ENCODE data around the gene JAKMIP1. TPM values are rescaled to one million over a fixed set of nuclear protein-coding genes. Genes with fewer than 3 reads are reported as not detected.

JAKMIP1 gene
- total RNA-seq, 1 donor from 2014 or later: 11.3 TPM

GRCh38 chr4:6055436-6055835 is 144.9 kb downstream of the JAKMIP1 start:
- H3K9me3 Mint-ChIP-seq: peaks cover 19% of the 10 kb centered on the region
- no peak overlapping the region for H3K4me3 Mint-ChIP-seq (ENCODE audit: low read depth)
- H3K27me3 Mint-ChIP-seq (ENCODE audit: low read depth): no peaks in the 10 kb centered on the region
- no peak for DNase-seq (ENCODE audit: low spot score)
- peaks cover 45% of the 10 kb centered on the region for H3K36me3 Mint-ChIP-seq (ENCODE audit: low read depth)
- no peak overlapping the region for H3K27ac Mint-ChIP-seq
- no peaks in the 10 kb centered on the region for H3K4me1 Mint-ChIP-seq (ENCODE audit: low read depth)
- intact Hi-C loops (cut with micrococcal nuclease): no loop called here

- no peak overlapping the region for H3K4me3 Mint-ChIP-seq (ENCODE audit: low read depth)
- intact Hi-C loops (cut with micrococcal nuclease): no loop called here
- no peak for DNase-seq (ENCODE audit: low spot score)
- peaks cover 41% of the 10 kb centered on the region for H3K36me3 Mint-ChIP-seq (ENCODE audit: low read depth)
- H3K4me1 Mint-ChIP-seq (ENCODE audit: low read depth): no peaks in the 10 kb centered on the region
- H3K9me3 Mint-ChIP-seq: peaks cover 15% of the 10 kb centered on the region
- no peaks in the 10 kb centered on the region for H3K27me3 Mint-ChIP-seq (ENCODE audit: low read depth)
- no peak overlapping the region for H3K27ac Mint-ChIP-seq
These were observed 145.3 kb downstream of the JAKMIP1 start for GRCh38 chr4:6055030-6055429.

DNA sequence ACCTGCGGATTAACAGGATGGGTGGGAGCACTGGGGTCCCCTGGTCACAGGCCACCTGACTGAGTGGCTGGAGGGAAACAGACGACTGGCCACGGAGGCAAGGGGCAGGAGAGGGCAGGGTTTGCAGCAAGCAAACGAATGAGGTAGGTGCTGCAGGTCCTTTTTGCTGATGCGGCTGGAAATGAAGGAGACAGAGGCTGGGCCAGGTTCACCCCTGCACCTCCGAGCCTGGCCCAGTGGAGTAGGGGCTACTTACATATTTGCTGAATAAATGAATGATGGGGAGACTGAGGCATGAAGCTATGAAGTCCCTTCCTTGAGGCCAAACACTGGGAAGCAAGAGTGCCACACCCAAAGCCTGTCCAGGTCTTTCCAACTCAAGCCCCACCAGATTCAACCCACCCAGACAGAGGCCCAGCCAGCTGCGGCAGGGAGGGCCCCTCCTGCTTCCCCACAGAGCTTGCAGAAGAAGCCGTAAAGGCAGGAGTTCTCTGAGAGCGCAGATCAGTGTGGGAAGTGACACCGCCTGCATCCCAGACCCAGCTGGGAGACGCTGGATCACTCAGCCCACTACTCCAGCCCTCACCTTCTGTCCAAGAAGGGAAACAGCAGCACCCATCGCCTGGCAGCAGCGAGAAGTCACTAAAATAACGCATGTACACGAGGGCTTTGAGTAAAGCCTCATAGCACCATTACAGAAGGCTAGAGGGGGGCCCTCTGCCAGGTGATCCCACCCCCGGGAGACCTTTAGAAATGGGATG is 146.0 kb downstream of the JAKMIP1 start:
- no peaks in the 10 kb centered on the region for H3K4me1 Mint-ChIP-seq (ENCODE audit: low read depth)
- H3K9me3 Mint-ChIP-seq: peaks cover 14% of the 10 kb centered on the region
- H3K4me3 Mint-ChIP-seq (ENCODE audit: low read depth): no peak overlapping the region

DNA sequence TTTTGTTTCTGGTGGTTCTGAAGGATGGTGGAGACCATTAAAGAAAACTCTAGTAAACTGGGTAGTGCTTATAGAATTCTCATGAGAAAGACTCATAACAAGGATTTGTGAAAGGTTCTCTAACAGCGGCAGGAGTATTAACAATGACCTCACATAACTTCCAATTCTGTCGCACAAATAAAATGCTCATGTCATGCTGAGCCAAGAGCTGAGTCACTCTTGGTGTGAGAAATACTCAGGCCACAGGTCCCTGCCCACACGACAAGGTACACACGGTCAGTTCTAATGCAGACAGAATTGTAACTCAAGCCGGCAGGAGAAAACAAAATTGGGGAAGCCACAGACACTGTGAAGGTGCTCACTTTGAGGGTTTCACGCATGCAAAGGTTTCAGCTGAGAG is 147.7 kb downstream of the JAKMIP1 start:
- Mint-ChIP-seq H3K27me3 (ENCODE audit: low read depth) (no peaks in the 10 kb centered on the region), H3K4me1 (ENCODE audit: low read depth) (peaks cover 3% of the 10 kb centered on the region), H3K4me3 (ENCODE audit: low read depth) (no peak overlapping the region), H3K36me3 (ENCODE audit: low read depth) (peaks cover 19% of the 10 kb centered on the region), H3K27ac (no peak overlapping the region), H3K9me3 (peaks cover 5% of the 10 kb centered on the region)
- DNase-seq (ENCODE audit: low spot score): no peak
- intact Hi-C loops (cut with micrococcal nuclease): no loop called here

More for the DNA sequence above, 146.0 kb downstream of the JAKMIP1 start:
- H3K27me3 Mint-ChIP-seq (ENCODE audit: low read depth): no peaks in the 10 kb centered on the region
- no peak overlapping the region for H3K27ac Mint-ChIP-seq
- intact Hi-C loops (cut with micrococcal nuclease): no loop called here
- DNase-seq (ENCODE audit: low spot score): no peak
- H3K36me3 Mint-ChIP-seq (ENCODE audit: low read depth): peaks cover 34% of the 10 kb centered on the region

DNA sequence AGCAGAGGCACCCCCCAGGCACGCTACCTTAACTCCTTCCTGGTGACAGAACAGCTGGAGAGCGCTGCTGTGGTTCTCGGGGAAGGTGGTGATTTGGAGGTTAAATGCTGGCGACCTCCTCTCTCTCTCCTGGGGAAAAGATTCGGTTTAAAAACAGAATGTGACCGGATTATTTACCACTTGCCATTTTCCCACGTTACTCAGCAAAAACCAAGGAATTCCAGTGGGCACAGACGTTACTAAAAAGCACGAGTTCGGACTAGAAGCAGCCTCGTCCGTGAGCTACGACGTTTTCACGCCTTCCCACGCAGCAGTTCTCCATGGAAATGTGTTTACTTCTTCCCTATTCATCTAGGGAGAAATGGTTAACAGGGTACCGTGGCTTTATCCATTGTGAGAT is 149.8 kb downstream of the JAKMIP1 start:
- no peak for DNase-seq (ENCODE audit: low spot score)
- Mint-ChIP-seq H3K4me3 (ENCODE audit: low read depth) (no peak overlapping the region), H3K27me3 (ENCODE audit: low read depth) (no peaks in the 10 kb centered on the region), H3K4me1 (ENCODE audit: low read depth) (peaks cover 3% of the 10 kb centered on the region), H3K27ac (no peak overlapping the region), H3K36me3 (ENCODE audit: low read depth) (peaks cover 11% of the 10 kb centered on the region), H3K9me3 (no peaks in the 10 kb centered on the region)
- intact Hi-C loops (cut with micrococcal nuclease): no loop called here

DNA sequence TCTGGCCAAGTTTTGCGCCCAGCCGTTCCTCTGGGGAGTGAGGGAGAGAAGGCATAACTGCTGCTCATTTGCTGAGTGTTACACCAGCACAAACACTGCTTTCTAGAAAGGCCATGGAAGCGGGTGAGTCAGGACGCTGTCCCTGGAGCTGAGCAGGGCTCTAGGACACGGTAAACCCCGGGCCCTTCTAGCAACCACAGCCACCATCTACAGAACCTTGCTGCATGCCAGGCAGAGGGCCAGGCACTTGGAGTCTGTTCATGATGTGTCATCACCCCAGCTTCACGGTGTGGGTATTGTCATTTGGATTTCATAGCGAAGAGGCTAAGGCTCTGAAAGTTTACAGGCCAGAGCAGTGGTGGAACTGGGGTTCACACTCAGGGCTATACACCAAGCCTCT is 150.4 kb downstream of the JAKMIP1 start:
- Mint-ChIP-seq H3K36me3 (ENCODE audit: low read depth) (peaks cover 11% of the 10 kb centered on the region), H3K27ac (no peak overlapping the region), H3K9me3 (no peaks in the 10 kb centered on the region), H3K4me3 (ENCODE audit: low read depth) (no peak overlapping the region), H3K4me1 (ENCODE audit: low read depth) (peaks cover 3% of the 10 kb centered on the region), H3K27me3 (ENCODE audit: low read depth) (no peaks in the 10 kb centered on the region)
- DNase-seq (ENCODE audit: low spot score): no peak
- intact Hi-C loops (cut with micrococcal nuclease): no loop called here

DNA sequence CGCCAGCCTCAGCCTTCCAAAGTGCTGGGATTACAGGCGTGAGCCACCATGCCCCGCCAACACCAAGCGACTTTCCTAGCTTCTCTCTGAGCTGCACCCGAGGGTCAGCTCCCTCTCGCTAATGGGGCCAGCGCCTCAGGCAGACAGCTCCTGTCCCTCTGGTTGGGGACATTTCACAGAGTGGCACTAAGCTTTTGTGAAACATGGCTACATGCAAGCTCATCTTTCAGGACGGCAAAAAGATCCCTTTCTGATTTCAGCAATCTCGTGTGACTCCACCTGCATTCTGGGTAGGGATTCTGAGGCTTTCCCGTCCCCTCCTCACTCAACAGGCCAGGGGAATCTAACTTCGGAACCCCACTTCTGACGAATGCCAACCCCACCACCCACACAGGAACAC is 151.1 kb downstream of the JAKMIP1 start:
- no peak for DNase-seq (ENCODE audit: low spot score)
- H3K36me3 Mint-ChIP-seq (ENCODE audit: low read depth): peaks cover 11% of the 10 kb centered on the region
- intact Hi-C loops (cut with micrococcal nuclease): no loop called here
- H3K27me3 Mint-ChIP-seq (ENCODE audit: low read depth): no peaks in the 10 kb centered on the region
- H3K4me3 Mint-ChIP-seq (ENCODE audit: low read depth): no peak overlapping the region
- H3K27ac Mint-ChIP-seq: no peak overlapping the region
- H3K4me1 Mint-ChIP-seq (ENCODE audit: low read depth): peaks cover 6% of the 10 kb centered on the region
- no peaks in the 10 kb centered on the region for H3K9me3 Mint-ChIP-seq

GRCh38 chr4:6048537-6048936 is 151.8 kb downstream of the JAKMIP1 start:
- intact Hi-C loops (cut with micrococcal nuclease): no loop called here
- H3K4me3 Mint-ChIP-seq (ENCODE audit: low read depth): no peak overlapping the region
- H3K36me3 Mint-ChIP-seq (ENCODE audit: low read depth): peaks cover 5% of the 10 kb centered on the region
- no peaks in the 10 kb centered on the region for H3K9me3 Mint-ChIP-seq
- no peaks in the 10 kb centered on the region for H3K27me3 Mint-ChIP-seq (ENCODE audit: low read depth)
- DNase-seq (ENCODE audit: low spot score): no peak
- H3K27ac Mint-ChIP-seq: no peak overlapping the region
- peaks cover 8% of the 10 kb centered on the region for H3K4me1 Mint-ChIP-seq (ENCODE audit: low read depth)

DNA sequence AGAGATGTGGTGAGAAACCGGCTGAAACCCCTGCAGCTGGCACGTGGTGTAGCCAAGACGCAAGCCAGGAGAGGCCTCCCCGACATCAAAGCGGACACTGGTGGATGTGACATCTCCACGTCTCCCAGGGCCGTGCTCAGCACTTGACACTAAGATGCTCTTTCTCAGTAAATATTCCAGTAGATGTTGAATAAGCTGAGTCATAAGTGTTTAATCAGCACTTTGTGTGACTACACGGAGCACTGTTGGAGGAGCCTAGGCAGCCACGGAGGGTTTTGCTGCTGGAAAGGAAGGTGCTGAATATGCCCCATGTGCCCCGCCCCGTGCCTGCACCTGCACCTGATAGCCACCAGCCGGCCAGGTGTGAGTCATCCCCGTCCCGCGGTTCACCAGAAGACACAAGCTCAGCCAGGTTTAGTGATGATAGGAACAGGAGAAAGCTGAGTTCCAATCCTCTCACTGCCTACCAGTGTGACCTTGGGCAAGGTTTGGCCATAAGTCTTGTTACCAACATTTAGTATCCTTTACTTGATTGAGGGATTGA is 153.1 kb downstream of the JAKMIP1 start:
- Mint-ChIP-seq H3K4me1 (ENCODE audit: low read depth) (peaks cover 14% of the 10 kb centered on the region), H3K27me3 (ENCODE audit: low read depth) (no peaks in the 10 kb centered on the region), H3K4me3 (ENCODE audit: low read depth) (no peak overlapping the region), H3K27ac (no peak overlapping the region), H3K36me3 (ENCODE audit: low read depth) (peaks cover 4% of the 10 kb centered on the region), H3K9me3 (no peaks in the 10 kb centered on the region)
- intact Hi-C loops (cut with micrococcal nuclease): no loop called here
- no peak for DNase-seq (ENCODE audit: low spot score)

- intact Hi-C loops (cut with micrococcal nuclease): no loop called here
- Mint-ChIP-seq H3K36me3 (ENCODE audit: low read depth) (peaks cover 3% of the 10 kb centered on the region), H3K4me1 (ENCODE audit: low read depth) (peaks cover 17% of the 10 kb centered on the region), H3K27ac (no peak overlapping the region), H3K4me3 (ENCODE audit: low read depth) (no peak overlapping the region), H3K27me3 (ENCODE audit: low read depth) (no peaks in the 10 kb centered on the region), H3K9me3 (no peaks in the 10 kb centered on the region)
- no peak for DNase-seq (ENCODE audit: low spot score)
These were observed 153.7 kb downstream of the JAKMIP1 start for GRCh38 chr4:6046526-6047129.

- peaks cover 22% of the 10 kb centered on the region for H3K4me1 Mint-ChIP-seq (ENCODE audit: low read depth)
- intact Hi-C loops (cut with micrococcal nuclease): no loop called here
- no peak overlapping the region for H3K27ac Mint-ChIP-seq
- no peaks in the 10 kb centered on the region for H3K36me3 Mint-ChIP-seq (ENCODE audit: low read depth)
- H3K27me3 Mint-ChIP-seq (ENCODE audit: low read depth): peaks cover under 1% of the 10 kb centered on the region
- H3K4me3 Mint-ChIP-seq (ENCODE audit: low read depth): no peak overlapping the region
- DNase-seq (ENCODE audit: low spot score): no peak
- H3K9me3 Mint-ChIP-seq: no peaks in the 10 kb centered on the region
These were observed 155.5 kb downstream of the JAKMIP1 start for GRCh38 chr4:6044805-6045204.

GRCh38 chr4:6044276-6044675 is 156.1 kb downstream of the JAKMIP1 start:
- DNase-seq (ENCODE audit: low spot score): no peak
- peaks cover 22% of the 10 kb centered on the region for H3K4me1 Mint-ChIP-seq (ENCODE audit: low read depth)
- peaks cover 1% of the 10 kb centered on the region for H3K27me3 Mint-ChIP-seq (ENCODE audit: low read depth)
- no peak overlapping the region for H3K4me3 Mint-ChIP-seq (ENCODE audit: low read depth)
- no peaks in the 10 kb centered on the region for H3K9me3 Mint-ChIP-seq
- no peak overlapping the region for H3K27ac Mint-ChIP-seq
- no peaks in the 10 kb centered on the region for H3K36me3 Mint-ChIP-seq (ENCODE audit: low read depth)
- intact Hi-C loops (cut with micrococcal nuclease): no loop called here

DNA sequence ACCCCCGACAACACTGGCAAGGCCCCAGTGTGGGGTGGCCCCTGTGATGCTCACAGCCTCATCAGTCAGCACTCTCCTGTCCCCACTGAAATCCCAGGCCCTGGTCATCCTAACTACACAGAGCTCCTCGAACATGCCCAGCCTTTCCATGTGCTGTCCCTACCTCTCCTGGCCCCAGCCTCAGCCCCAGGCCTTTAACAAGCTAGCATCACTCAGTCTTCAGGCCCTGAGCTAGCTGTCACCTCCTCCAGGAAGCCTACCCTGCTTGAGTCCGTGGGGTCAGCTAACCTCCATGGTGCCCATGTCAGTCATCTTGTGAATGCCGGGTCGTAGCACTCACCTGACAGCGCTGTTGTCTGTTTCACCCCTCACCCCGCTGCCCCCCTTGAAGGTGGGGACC is 156.5 kb downstream of the JAKMIP1 start:
- H3K4me3 Mint-ChIP-seq (ENCODE audit: low read depth): no peak overlapping the region
- intact Hi-C loops (cut with micrococcal nuclease): no loop called here
- peaks cover 1% of the 10 kb centered on the region for H3K27me3 Mint-ChIP-seq (ENCODE audit: low read depth)

More for the DNA sequence above, 156.5 kb downstream of the JAKMIP1 start:
- DNase-seq (ENCODE audit: low spot score): no peak
- no peaks in the 10 kb centered on the region for H3K9me3 Mint-ChIP-seq
- H3K27ac Mint-ChIP-seq: no peak overlapping the region
- peaks cover 22% of the 10 kb centered on the region for H3K4me1 Mint-ChIP-seq (ENCODE audit: low read depth)
- no peaks in the 10 kb centered on the region for H3K36me3 Mint-ChIP-seq (ENCODE audit: low read depth)
